AG10803 (cell line): ENCODE data around the gene SMARCE1.

Experiments
- DNase-seq: peaks from one replicate; pipeline ENCODE4 v3.0.0; 2010; ENCODE audit warnings: low read depth
- H3K4me3 ChIP-seq: 2 replicates; pipeline ENCODE4 v1.5.1; 2011; ENCODE audit warnings: mild to moderate bottlenecking, low read length, control low read depth
- TF ChIP-seq, protein P1 (sequence below): conservative IDR thresholded peaks from 2 replicates; pipeline ENCODE4 v1.5.1; 2011; ENCODE audit warnings: mild to moderate bottlenecking, low read length, control low read depth, inconsistent platforms

The SMARCE1 gene

DNA sequence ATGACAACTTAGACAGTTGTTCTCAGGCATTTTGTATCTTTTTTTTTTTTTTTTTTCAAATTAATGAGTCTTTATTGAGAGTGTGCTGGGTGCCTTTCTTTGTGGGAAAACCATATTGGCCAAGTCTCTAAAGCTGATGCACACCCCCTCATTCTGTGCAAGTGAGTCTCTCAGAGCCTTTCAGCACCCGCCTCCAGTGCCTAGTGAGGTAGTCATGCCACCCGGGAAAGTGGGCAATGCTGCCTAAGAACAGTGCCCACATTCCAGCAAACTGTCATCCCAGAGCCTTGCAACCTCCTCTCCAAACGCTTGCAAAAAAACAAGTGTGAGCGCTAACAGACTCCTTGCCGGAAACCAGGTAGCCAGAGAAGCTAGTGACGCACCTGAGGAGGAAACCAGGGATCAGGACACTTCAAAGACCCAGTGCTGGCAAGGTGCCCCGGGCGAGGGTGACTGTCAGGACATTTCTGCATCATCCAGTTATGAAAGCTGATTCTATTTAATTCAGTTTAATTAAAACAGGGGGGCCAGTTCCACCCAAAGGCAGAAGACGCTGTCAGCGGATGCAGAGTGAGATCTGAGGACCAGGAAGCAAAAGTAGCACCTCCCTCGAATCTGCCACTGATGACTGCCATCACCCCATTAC, 34.9 kb downstream of the SMARCE1 start:
- H3K4me3 ChIP-seq: no peak overlapping the region
- TF ChIP-seq, protein P1, sequence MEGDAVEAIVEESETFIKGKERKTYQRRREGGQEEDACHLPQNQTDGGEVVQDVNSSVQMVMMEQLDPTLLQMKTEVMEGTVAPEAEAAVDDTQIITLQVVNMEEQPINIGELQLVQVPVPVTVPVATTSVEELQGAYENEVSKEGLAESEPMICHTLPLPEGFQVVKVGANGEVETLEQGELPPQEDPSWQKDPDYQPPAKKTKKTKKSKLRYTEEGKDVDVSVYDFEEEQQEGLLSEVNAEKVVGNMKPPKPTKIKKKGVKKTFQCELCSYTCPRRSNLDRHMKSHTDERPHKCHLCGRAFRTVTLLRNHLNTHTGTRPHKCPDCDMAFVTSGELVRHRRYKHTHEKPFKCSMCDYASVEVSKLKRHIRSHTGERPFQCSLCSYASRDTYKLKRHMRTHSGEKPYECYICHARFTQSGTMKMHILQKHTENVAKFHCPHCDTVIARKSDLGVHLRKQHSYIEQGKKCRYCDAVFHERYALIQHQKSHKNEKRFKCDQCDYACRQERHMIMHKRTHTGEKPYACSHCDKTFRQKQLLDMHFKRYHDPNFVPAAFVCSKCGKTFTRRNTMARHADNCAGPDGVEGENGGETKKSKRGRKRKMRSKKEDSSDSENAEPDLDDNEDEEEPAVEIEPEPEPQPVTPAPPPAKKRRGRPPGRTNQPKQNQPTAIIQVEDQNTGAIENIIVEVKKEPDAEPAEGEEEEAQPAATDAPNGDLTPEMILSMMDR: no peak
- no peak for DNase-seq

DNA sequence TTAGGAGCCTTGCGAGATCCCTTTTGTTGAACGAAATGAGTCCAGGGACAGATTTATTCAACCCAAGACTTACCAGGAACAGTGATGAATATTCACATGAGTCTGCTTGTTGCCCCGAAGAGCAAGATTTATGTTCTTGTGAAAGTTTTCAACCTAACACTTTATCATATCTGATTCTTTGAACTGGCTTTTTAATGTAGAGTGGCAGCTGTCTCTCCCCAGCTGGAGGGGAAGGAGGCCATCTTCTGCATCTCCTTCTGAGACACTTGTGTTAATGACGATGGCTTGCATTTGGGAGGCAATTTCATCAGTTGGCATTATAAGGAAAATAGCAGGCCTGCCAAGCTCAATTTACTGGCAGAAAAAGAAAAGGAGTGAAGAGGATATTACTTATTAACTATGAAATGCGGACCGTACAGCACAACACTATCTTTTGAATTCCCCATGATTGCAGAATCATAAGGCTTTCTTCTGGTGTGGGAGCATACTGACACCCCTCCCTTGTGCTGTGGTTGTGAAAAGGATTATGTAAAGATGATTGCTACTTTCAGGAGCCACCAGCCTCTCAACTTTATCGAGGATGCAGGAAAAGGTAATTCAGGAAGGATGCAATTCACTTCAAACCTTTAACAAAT, 35.7 kb downstream of the SMARCE1 start:
- TF ChIP-seq, protein P1: no peak
- no peak for DNase-seq
- no peak overlapping the region for H3K4me3 ChIP-seq

DNA sequence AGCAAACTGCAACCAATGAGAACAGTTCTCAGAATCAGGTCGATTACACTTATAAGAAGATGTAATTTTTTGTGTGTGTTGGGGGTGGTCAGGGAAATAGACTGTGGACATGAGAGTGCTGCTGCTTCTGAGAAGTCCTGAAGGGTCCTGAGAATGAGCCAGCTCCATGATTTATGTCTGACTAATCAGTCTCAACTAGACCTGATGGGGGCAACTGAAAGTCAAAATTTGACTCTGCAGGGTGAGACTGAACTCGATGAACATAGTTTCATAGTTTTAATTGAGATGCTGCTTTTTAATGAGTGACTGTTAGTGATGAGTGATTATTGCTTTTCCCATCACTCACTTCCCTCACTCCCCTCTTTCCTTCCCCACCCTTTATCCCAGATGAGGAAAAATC, 37.3 kb downstream of the SMARCE1 start:
- no peak overlapping the region for H3K4me3 ChIP-seq
- TF ChIP-seq, protein P1: no peak
- no peak for DNase-seq

DNA sequence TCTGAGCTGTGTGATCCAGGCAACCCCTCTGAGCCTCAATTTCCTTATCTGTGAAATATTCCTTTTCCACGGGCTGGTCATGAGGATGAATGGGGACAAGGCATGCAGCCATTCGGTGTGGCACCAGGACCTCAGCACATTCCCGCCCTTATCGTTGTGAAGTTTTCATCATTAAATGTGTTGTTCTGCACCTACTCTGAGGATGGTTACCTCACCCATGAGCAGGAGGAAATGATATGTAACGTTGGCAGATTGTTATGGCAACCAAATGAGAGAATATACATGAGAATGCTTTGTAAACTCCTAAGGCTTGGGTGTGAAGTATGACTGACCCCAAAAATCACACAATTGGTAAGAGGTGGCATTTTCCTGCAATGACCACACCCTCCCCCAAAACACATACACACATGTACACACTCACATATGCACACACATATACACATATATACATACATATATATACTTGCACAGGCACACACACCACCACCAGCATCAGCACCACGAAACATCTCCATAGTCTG, 39.5 kb downstream of the SMARCE1 start:
- H3K4me3 ChIP-seq: no peak overlapping the region
- TF ChIP-seq, protein P1: no peak
- no peak for DNase-seq

DNA sequence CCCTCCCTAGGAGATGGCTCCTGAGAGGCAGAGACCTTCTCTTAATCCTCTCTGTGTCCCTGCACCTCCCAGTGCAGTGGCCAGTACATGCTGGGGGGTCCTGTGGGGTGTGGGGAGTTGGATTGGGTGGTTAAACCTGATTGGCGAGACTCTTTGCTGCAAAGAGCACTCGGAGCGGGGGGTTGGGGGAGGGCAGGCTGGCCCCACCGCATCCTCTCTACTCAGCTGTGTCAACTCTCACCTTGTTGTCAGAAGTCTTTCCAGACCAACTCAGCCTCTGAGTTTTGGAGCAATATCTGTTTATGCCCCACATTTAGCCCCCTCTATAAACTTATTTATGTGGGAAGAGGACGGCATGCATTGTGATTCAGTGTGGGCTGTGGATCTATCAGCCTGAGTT, 40.0 kb downstream of the SMARCE1 start:
- no peak for DNase-seq
- TF ChIP-seq, protein P1: no peak
- H3K4me3 ChIP-seq: no peak overlapping the region

DNA sequence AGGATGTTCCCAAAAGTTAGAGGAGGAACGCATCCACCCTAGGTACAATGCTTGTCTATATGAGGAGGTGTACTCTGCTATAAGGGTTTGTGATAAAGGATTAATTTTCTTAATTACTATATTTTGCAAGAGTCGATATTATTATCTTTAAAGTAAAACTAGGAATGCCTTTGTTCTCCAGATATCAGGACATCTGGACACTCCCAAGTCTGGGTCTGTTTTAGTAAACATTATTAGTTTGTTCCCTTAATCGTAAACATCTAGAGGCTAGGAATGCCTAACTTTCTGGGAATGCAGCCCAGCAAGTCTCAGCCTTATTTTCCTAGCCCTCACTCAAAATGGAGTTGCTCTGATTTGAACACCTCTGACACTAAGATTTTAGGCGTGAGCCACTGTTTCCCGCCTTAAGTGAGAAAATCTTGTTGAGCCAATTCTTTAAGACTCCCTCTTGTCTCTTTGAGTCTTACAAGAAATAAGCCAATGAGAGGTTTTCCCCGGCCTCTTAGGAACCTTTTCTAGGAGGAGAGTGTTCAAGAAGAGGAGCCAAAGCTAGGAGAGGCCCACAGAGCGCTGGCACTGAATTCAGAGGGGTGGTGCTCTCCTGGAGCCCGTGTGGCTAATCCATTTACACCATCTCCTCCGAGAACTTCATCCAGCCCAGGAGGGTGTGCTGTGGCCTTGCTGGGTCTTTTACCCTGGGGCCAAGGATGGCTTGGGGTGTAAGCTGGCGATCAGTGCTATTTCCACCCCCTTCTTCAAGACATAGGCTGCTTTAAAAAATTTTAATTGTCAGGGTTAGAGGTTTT, 40.9 kb downstream of the SMARCE1 start:
- no peak overlapping the region for H3K4me3 ChIP-seq
- TF ChIP-seq, protein P1: no peak
- DNase-seq: no peak
